Body of pancreas (tissue), 4 donors: ENCODE results near the gene FUCA2. TPM values are rescaled to one million over a fixed set of nuclear protein-coding genes. Genes with fewer than 3 reads are reported as not detected.

Experiments used
- ATAC-seq: fragments of 150-250 bp; one replicate; pipeline ENCODE4 v1.9.1; 2016
- DNase-seq, 4 donors: peaks; one replicate each; pipeline ENCODE4 v3.0.0-alpha.2; 2019
- H3K27ac ChIP-seq, 4 donors: fragments of 200-600 bp; sonication (generic); 1 replicate in 3 of 4; 2 replicates in 1 of 4; pipeline versions ENCODE4 v1.5.1 to v1.6.1; 2016 to 2019; ENCODE audit warnings: mild to moderate bottlenecking in 1 of 4, mixed read lengths in 1 of 4, moderate library complexity in 1 of 4
- H3K27me3 ChIP-seq, 2 donors: fragments of 200-600 bp; sonication (generic); one replicate each; pipeline ENCODE4 v1.6.0; 2016; ENCODE audit warnings: mild to moderate bottlenecking in 1 of 2
- H3K36me3 ChIP-seq, 2 donors: fragments of 200-600 bp; sonication (generic); replicated peaks in 1 of 2; 2 replicates each; pipeline ENCODE4 v1.5.1; 2016; ENCODE audit warnings: low read depth in 2 of 2; ENCODE audit not compliant: insufficient read depth in 1 of 2
- H3K4me1 ChIP-seq: fragments of 200-600 bp; sonication (generic); one replicate; pipeline ENCODE4 v1.6.0; 2016
- H3K4me3 ChIP-seq, 2 donors: fragments of 200-600 bp; sonication (generic); 1 replicate in 1 of 2; 2 replicates in 1 of 2; pipeline ENCODE4 v1.5.1; 2016 to 2019
- H3K9me3 ChIP-seq, 3 donors: fragments of 200-600 bp; sonication (generic); 1 replicate in 2 of 3; 2 replicates in 1 of 3; pipeline ENCODE4 v1.5.1; 2016
- CTCF ChIP-seq, 7 experiments: fragments of 450-650 bp in 4 of 7; fragments of 200-600 bp in 3 of 7; sonication (generic) in 3 of 7; IDR thresholded peaks; one replicate each; pipeline ENCODE4 v1.5.1; 2016 to 2019; ENCODE audit warnings: antibody characterized with exemption in 7 of 7
- POLR2A ChIP-seq, 3 donors: fragments of 450-650 bp; IDR thresholded peaks; one replicate each; pipeline ENCODE4 v1.6.1; 2016; ENCODE audit warnings: antibody characterized with exemption in 3 of 3, mild to moderate bottlenecking in 2 of 3
- WGBS, 2 donors: methylation state at CpG; one replicate each; pipeline ENCODE4 v1.1.5; 2017; 5-methylcytosine and 5-hydroxymethylcytosine counted together
- intact Hi-C: fragments of 100-400 bp; cut with DNase I; formaldehyde crosslinking; loops from one replicate; pipeline ENCODE4 v1.15.1; 2023
- total RNA-seq, 2 donors: library from RNA; depleted of rRNA; stranded (reverse); fragments of >200 nt; gene quantifications; one replicate each; pipeline ENCODE4 v1.1.0, GENCODE V29; 2016

The FUCA2 gene
- total RNA-seq, 2 donors from 2014 or later, result 15.3 to 83.1 TPM

GRCh38 chr6:143465546-143465945, 46.0 kb downstream of the FUCA2 start:
- no peaks in the 10 kb centered on the region for H3K9me3 ChIP-seq
- intact Hi-C loops, result no loop called here
- H3K27me3 ChIP-seq, result no peaks in the 10 kb centered on the region
- no peak for ATAC-seq
- H3K4me1 ChIP-seq, result no peaks in the 10 kb centered on the region
- WGBS, 2 donors, result 33 to 40% methylated on average over 2 of the region's 2 CpGs
- no peak overlapping the region for H3K27ac ChIP-seq
- no peaks in the 10 kb centered on the region for H3K36me3 ChIP-seq
- no peak for TF ChIP-seq POLR2A (IDR thresholded peaks at IDR 0.05)
- no peak for TF ChIP-seq CTCF (IDR thresholded peaks at IDR 0.05)
- no peak overlapping the region for H3K4me3 ChIP-seq
- DNase-seq, result no peak

GRCh38 chr6:143457563-143458359, 53.8 kb downstream of the FUCA2 start:
- peak; percentile 80 for ATAC-seq
- H3K36me3 ChIP-seq, result peaks cover 0 to 3% of the 10 kb centered on the region in 2 donors
- no peaks in the 10 kb centered on the region for H3K9me3 ChIP-seq
- DNase-seq, result peak in 1 of 4 donors; percentile 9
- H3K27me3 ChIP-seq, result no peaks in the 10 kb centered on the region
- peak overlapping the region; percentile 42 to 61 (median 44) for H3K27ac ChIP-seq
- H3K4me3 ChIP-seq, result no peak overlapping the region
- WGBS, 2 donors, result 16 to 28% methylated on average over 2 of the region's 2 CpGs
- H3K4me1 ChIP-seq, result peaks cover 25% of the 10 kb centered on the region
- no peak for TF ChIP-seq CTCF (IDR thresholded peaks at IDR 0.05)
- TF ChIP-seq POLR2A (IDR thresholded peaks at IDR 0.05), result no peak
- intact Hi-C loops, result no loop called here

DNA sequence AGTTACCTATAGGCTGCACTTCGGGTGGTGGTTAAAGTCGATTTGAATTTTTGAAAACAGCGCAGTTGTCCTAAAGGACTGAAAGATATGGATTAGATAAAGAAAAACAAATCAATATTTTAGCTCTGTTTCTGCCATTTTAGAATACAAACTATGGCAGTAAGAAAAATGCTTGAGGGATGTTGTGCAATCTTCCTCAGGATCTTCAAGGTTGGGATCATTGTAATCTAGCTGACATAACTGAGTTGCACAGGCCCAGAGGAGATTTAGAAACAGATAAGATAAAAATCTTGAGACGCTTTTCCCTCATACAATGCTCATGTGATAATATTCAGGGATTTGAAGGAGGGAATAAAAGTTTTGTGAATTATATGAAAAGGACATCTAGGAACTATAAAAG, 60.0 kb downstream of the FUCA2 start:
- 9 to 17% methylated on average over 4 of the region's 4 CpGs for WGBS, 2 donors
- TF ChIP-seq CTCF (IDR thresholded peaks at IDR 0.05) (no peak), POLR2A (IDR thresholded peaks at IDR 0.05) (no peak)
- H3K4me1 ChIP-seq, result peaks cover 28% of the 10 kb centered on the region
- no peaks in the 10 kb centered on the region for H3K9me3 ChIP-seq
- H3K27me3 ChIP-seq, result no peaks in the 10 kb centered on the region
- intact Hi-C loops, result no loop called here
- H3K36me3 ChIP-seq, result no peaks in the 10 kb centered on the region
- H3K4me3 ChIP-seq, result no peak overlapping the region
- no peak for DNase-seq
- no peak for ATAC-seq
- H3K27ac ChIP-seq, result peak overlapping the region in 2 of 4 donors; percentile 77 to 79

DNA sequence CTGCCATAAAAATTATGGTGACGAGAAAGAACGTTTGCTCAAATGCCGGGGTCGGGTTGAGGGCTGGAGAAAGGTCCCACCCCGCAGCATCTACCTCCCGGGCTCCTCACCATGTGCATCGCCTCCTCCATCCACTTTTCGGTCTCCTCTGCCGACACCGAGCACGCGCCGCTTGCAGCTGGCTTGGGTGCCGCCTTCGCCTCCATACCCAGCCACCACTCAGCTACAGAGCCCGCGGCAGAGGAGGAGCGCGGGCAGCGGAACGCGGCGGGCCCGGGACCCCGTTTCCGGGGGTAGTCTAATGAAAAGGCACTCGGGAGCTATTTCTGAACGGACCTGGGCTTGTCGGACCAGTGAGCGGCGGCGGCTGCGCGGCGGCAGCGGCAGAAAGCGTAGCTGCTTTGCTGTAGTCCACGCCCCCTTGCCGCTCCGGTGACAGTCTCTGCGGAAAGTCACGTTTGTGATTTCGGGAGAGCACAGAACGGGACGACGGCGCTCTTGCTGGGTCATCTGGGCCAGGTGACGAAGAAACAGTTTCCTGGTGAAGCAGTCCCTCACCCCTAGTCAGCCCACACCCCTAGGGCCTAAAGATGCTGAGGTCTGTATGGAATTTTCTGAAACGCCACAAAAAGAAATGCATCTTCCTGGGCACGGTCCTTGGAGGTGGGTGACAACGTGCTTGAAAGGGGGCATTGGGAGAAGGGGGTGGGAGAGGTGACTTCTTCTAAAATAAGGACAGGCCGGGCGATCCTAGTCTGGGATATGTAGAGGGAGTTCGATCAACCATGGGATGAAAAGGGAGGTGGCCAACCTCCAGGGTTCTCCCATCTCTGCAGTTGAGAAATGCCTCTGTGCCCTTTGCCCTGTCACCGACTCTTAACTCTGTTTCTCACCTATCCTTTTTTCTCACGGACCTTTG, 60.8 kb downstream of the FUCA2 start, which contains the start of the genes ADAT2 and PEX3:
TSS of gene ADAT2 (minus strand) at position 243 of the 919 bp plus-strand sequence. CDS start at position 206, 37 bp downstream.
TSS of gene PEX3 (plus strand) at position 353 of the 919 bp plus-strand sequence. CDS start at position 591, 238 bp downstream.
- Histone ChIP-seq H3K36me3 (no peaks in the 10 kb centered on the region), H3K4me1 (peaks cover 22% of the 10 kb centered on the region), H3K9me3 (no peaks in the 10 kb centered on the region), H3K4me3 (peak within 1 kb of the TSS; percentile 55 to 62), H3K27me3 (no peaks in the 10 kb centered on the region), H3K27ac (peak within 1 kb of the TSS; percentile 43 to 81 (median 78))
- intact Hi-C loops, result no loop called here
- peak; percentile 93 to 96 (median 95) for DNase-seq
- WGBS, 2 donors, result 0 to 1% methylated on average over 14 to 56 of the region's 56 CpGs
- TF ChIP-seq CTCF (IDR thresholded peaks at IDR 0.05) (peak in 1 of 7 experiments; percentile 8), POLR2A (IDR thresholded peaks at IDR 0.05) (peak; percentile 67 to 88 (median 83))
- peak; percentile 99 for ATAC-seq
